ENCODE data around the gene COL4A2. TPM values are rescaled to one million over a fixed set of nuclear protein-coding genes. Genes with fewer than 3 reads are reported as not detected.
A peak's percentile ranks its signal among the peaks of the same experiment; 100 is the strongest.

COL4A2 gene
- total and polyA plus RNA-seq, 3 experiments from 2014 or later = not detected

- peaks cover 13 to 65% of the 10 kb centered on the region in 2 donors for H3K27me3 Mint-ChIP-seq
- ChIA-PET POLR2A (no interaction called here), CTCF (no interaction called here)
- Histone ChIP-seq H3K4me1 (ENCODE audit: insufficient read depth, low read length) (no peaks in the 10 kb centered on the region), H3K27me3 (ENCODE audit: insufficient read depth, low read length, poor library complexity, severe bottlenecking) (no peaks in the 10 kb centered on the region), H3K36me3 (ENCODE audit: insufficient read depth, low read length) (no peaks in the 10 kb centered on the region), H3K27ac (ENCODE audit: low read depth, low read length) (no peak overlapping the region), H3K9me3 (ENCODE audit: low read length) (no peaks in the 10 kb centered on the region), H3K4me3 (ENCODE audit: low read length) (no peak overlapping the region)
- no peaks in the 10 kb centered on the region for H3K36me3 Mint-ChIP-seq
- no peaks in the 10 kb centered on the region for H3K9me3 Mint-ChIP-seq
- H3K4me1 Mint-ChIP-seq = no peaks in the 10 kb centered on the region
- DNase-seq = no peak
- H3K4me3 Mint-ChIP-seq = no peak overlapping the region
- H3K27ac Mint-ChIP-seq = no peak overlapping the region
Observed at GRCh38 chr13:110399801-110400200, 92.7 kb downstream of the COL4A2 start.

DNA sequence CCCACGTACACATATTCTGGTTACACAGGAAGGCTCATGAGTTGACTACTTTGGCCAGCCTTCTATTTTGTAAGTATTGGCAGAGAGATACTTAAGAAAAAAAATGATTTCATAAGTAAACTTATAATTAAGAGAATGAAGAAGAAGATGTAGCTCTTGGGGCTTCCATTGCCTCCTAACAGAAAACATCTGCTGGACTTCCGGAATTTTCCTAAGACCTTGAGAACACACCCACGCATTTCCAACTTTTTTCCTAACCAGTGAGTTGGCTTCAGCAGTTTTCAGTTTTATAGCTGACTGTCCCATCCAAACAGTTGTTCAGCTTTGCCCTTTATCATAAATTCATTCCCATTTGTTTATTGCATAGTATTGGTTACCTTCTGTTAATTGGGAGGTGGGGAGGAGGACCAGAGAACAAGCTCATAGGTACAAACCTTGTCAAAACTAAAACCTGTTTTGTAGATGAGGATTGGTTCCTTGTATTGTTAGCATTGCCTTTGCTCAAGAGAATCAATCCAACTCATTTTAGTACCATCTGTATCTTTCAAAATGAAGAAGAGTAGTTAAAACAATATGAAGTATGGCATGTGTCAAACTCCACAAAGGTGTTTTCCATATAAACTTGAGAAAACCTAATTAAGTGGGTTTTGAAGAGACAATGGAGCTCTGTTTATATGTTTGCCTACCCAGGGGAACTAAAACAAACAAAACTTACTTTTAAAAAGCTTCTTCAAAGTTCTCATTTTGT, 93.9 kb downstream of the COL4A2 start:
- H3K9me3 Mint-ChIP-seq = no peaks in the 10 kb centered on the region

DNA sequence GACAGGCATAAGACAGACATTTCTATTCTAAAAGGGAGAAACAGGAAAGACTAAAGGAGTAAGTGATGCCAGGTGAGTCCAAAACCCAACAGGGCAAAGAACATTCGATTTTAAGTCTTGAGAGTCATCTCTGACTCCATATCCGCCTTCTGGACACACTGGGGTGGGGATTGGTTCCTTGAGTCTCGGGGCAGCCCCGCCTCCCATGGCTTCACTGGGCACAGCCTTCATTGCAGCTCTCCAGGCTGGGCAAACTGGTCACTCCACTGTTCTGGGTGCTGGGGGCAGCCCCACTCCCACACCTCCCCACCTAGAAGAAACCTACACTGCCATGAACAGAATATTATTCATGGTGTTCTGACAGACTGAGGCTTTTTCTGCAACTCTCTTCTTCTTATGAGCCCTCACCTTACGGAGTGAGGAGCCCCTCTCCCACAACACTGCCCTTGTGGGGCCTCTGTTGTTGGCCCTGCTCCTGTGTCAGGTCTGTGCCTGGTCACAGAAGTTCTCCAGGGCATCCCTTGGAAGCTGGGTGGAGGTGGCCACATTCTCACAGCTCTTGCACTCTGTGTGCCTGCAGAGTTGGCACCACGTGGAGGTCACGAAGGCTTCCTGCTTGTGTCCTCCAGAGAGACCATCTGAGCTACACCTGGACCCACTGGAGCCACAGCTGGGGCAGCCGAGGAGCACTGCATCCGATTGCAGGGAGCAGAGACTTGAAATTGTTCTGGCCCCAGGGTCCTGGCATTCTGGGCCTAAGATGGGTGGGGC, 95.4 kb downstream of the COL4A2 start:
- peaks cover 21 to 66% of the 10 kb centered on the region in 2 donors for H3K27me3 Mint-ChIP-seq
- no peak overlapping the region for H3K4me3 Mint-ChIP-seq
- ChIA-PET CTCF (no interaction called here), POLR2A (no interaction called here)
- no peak for DNase-seq
- H3K27ac ChIP-seq (ENCODE audit: low read depth, low read length) = no peak overlapping the region
- H3K27me3 ChIP-seq (ENCODE audit: insufficient read depth, low read length, poor library complexity, severe bottlenecking) = no peaks in the 10 kb centered on the region
- H3K9me3 ChIP-seq (ENCODE audit: low read length) = no peaks in the 10 kb centered on the region
- H3K27ac Mint-ChIP-seq = no peak overlapping the region
- H3K4me1 Mint-ChIP-seq = no peaks in the 10 kb centered on the region
- no peaks in the 10 kb centered on the region for H3K36me3 Mint-ChIP-seq
- H3K36me3 ChIP-seq (ENCODE audit: insufficient read depth, low read length) = no peaks in the 10 kb centered on the region
- H3K4me1 ChIP-seq (ENCODE audit: insufficient read depth, low read length) = no peaks in the 10 kb centered on the region
- no peaks in the 10 kb centered on the region for H3K9me3 Mint-ChIP-seq
- H3K4me3 ChIP-seq (ENCODE audit: low read length) = no peak overlapping the region

More for the DNA sequence above, 93.9 kb downstream of the COL4A2 start:
- H3K4me1 ChIP-seq (ENCODE audit: insufficient read depth, low read length) = no peaks in the 10 kb centered on the region
- DNase-seq = no peak
- ChIA-PET CTCF (no interaction called here), POLR2A (no interaction called here)
- Mint-ChIP-seq H3K27ac (no peak overlapping the region), H3K27me3 (peaks cover 16 to 69% of the 10 kb centered on the region in 2 donors), H3K36me3 (no peaks in the 10 kb centered on the region), H3K4me1 (no peaks in the 10 kb centered on the region), H3K4me3 (no peak overlapping the region)
- H3K27me3 ChIP-seq (ENCODE audit: insufficient read depth, low read length, poor library complexity, severe bottlenecking) = no peaks in the 10 kb centered on the region
- H3K9me3 ChIP-seq (ENCODE audit: low read length) = no peaks in the 10 kb centered on the region
- no peaks in the 10 kb centered on the region for H3K36me3 ChIP-seq (ENCODE audit: insufficient read depth, low read length)
- no peak overlapping the region for H3K27ac ChIP-seq (ENCODE audit: low read depth, low read length)
- no peak overlapping the region for H3K4me3 ChIP-seq (ENCODE audit: low read length)

DNA sequence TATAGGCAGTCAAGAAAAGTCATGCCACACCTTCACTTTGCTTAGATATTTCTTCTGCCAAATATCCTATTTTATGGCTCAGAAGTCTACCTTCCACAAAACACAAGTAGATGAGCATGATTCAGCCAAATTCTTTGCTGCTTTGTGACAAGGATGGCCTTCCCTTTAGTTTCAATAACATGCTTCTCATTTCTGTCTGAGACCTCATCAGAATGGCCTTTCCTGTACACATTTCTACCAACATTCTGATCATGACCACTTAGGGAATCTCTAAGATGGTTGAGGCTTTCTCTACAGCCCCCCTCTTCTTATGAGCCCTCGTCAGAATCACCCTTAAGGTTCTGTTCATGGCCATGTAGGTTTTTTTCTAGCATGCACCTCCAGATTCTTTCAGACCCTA, 96.2 kb downstream of the COL4A2 start:
- Histone ChIP-seq H3K4me1 (ENCODE audit: insufficient read depth, low read length) (no peaks in the 10 kb centered on the region), H3K36me3 (ENCODE audit: insufficient read depth, low read length) (no peaks in the 10 kb centered on the region), H3K27me3 (ENCODE audit: insufficient read depth, low read length, poor library complexity, severe bottlenecking) (no peaks in the 10 kb centered on the region), H3K9me3 (ENCODE audit: low read length) (no peaks in the 10 kb centered on the region), H3K27ac (ENCODE audit: low read depth, low read length) (no peak overlapping the region), H3K4me3 (ENCODE audit: low read length) (no peak overlapping the region)
- Mint-ChIP-seq H3K36me3 (no peaks in the 10 kb centered on the region), H3K4me1 (no peaks in the 10 kb centered on the region), H3K9me3 (no peaks in the 10 kb centered on the region), H3K27me3 (peaks cover 28 to 63% of the 10 kb centered on the region in 2 donors), H3K27ac (no peak overlapping the region), H3K4me3 (no peak overlapping the region)
- POLR2A ChIA-PET = no interaction called here
- DNase-seq = no peak
- CTCF ChIA-PET = no interaction called here

DNA sequence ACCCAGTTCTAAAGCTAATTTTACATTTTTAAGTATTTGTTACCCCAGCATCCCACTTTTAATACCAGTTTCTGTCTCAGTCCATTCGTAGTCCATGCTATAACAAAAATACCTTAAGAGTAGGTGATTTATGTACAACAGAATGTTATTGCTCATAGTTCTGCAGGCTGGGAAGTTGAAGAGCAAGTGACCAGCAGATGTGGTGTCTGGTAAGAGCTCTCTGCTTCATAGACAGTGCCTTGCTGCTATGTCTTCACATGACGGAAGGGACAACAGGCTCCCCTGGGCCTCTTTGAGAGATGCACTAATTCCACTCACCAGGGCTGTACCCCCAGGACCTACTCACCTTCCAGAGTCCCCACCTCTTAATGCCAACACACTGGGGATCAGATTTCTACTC, 96.6 kb downstream of the COL4A2 start:
- H3K4me1 Mint-ChIP-seq = no peaks in the 10 kb centered on the region
- Histone ChIP-seq H3K27me3 (ENCODE audit: insufficient read depth, low read length, poor library complexity, severe bottlenecking) (no peaks in the 10 kb centered on the region), H3K36me3 (ENCODE audit: insufficient read depth, low read length) (no peaks in the 10 kb centered on the region), H3K9me3 (ENCODE audit: low read length) (no peaks in the 10 kb centered on the region), H3K4me3 (ENCODE audit: low read length) (no peak overlapping the region), H3K27ac (ENCODE audit: low read depth, low read length) (no peak overlapping the region), H3K4me1 (ENCODE audit: insufficient read depth, low read length) (no peaks in the 10 kb centered on the region)
- no peak for DNase-seq
- peaks cover 30 to 60% of the 10 kb centered on the region in 2 donors for H3K27me3 Mint-ChIP-seq
- no peaks in the 10 kb centered on the region for H3K9me3 Mint-ChIP-seq
- H3K36me3 Mint-ChIP-seq = no peaks in the 10 kb centered on the region
- no peak overlapping the region for H3K4me3 Mint-ChIP-seq
- no peak overlapping the region for H3K27ac Mint-ChIP-seq
- ChIA-PET CTCF (no interaction called here), POLR2A (no interaction called here)

- CTCF ChIA-PET = no interaction called here
- Mint-ChIP-seq H3K27ac (no peak overlapping the region), H3K9me3 (no peaks in the 10 kb centered on the region), H3K4me3 (no peak overlapping the region), H3K27me3 (peaks cover 30 to 60% of the 10 kb centered on the region in 2 donors), H3K4me1 (no peaks in the 10 kb centered on the region), H3K36me3 (no peaks in the 10 kb centered on the region)
- no peak for DNase-seq
- no peaks in the 10 kb centered on the region for H3K9me3 ChIP-seq (ENCODE audit: low read length)
- H3K36me3 ChIP-seq (ENCODE audit: insufficient read depth, low read length) = no peaks in the 10 kb centered on the region
- H3K27ac ChIP-seq (ENCODE audit: low read depth, low read length) = no peak overlapping the region
- POLR2A ChIA-PET = no interaction called here
- no peaks in the 10 kb centered on the region for H3K4me1 ChIP-seq (ENCODE audit: insufficient read depth, low read length)
- H3K4me3 ChIP-seq (ENCODE audit: low read length) = no peak overlapping the region
- H3K27me3 ChIP-seq (ENCODE audit: insufficient read depth, low read length, poor library complexity, severe bottlenecking) = no peaks in the 10 kb centered on the region
Observed at GRCh38 chr13:110404321-110404720, 97.2 kb downstream of the COL4A2 start.

GRCh38 chr13:110405597-110406450, 98.7 kb downstream of the COL4A2 start:
- H3K9me3 Mint-ChIP-seq = no peaks in the 10 kb centered on the region
- H3K9me3 ChIP-seq (ENCODE audit: low read length) = no peaks in the 10 kb centered on the region
- H3K27ac Mint-ChIP-seq = no peak overlapping the region
- ChIA-PET POLR2A (no interaction called here), CTCF (no interaction called here)
- H3K27ac ChIP-seq (ENCODE audit: low read depth, low read length) = no peak overlapping the region
- H3K4me1 ChIP-seq (ENCODE audit: insufficient read depth, low read length) = no peaks in the 10 kb centered on the region
- H3K4me1 Mint-ChIP-seq = no peaks in the 10 kb centered on the region
- H3K36me3 Mint-ChIP-seq = no peaks in the 10 kb centered on the region
- H3K36me3 ChIP-seq (ENCODE audit: insufficient read depth, low read length) = no peaks in the 10 kb centered on the region
- peaks cover 30 to 61% of the 10 kb centered on the region in 2 donors for H3K27me3 Mint-ChIP-seq
- H3K4me3 ChIP-seq (ENCODE audit: low read length) = no peak overlapping the region
- H3K27me3 ChIP-seq (ENCODE audit: insufficient read depth, low read length, poor library complexity, severe bottlenecking) = no peaks in the 10 kb centered on the region
- no peak for DNase-seq
- H3K4me3 Mint-ChIP-seq = no peak overlapping the region

GRCh38 chr13:110407021-110407420, 99.9 kb downstream of the COL4A2 start:
- Mint-ChIP-seq H3K4me1 (no peaks in the 10 kb centered on the region), H3K36me3 (no peaks in the 10 kb centered on the region), H3K4me3 (no peak overlapping the region), H3K27ac (peak overlapping the region in 1 of 8 donors; percentile 13), H3K27me3 (peaks cover 28 to 67% of the 10 kb centered on the region in 2 donors), H3K9me3 (no peaks in the 10 kb centered on the region)
- Histone ChIP-seq H3K27me3 (ENCODE audit: insufficient read depth, low read length, poor library complexity, severe bottlenecking) (peaks cover 5% of the 10 kb centered on the region), H3K4me3 (ENCODE audit: low read length) (no peak overlapping the region), H3K36me3 (ENCODE audit: insufficient read depth, low read length) (no peaks in the 10 kb centered on the region), H3K4me1 (ENCODE audit: insufficient read depth, low read length) (no peaks in the 10 kb centered on the region), H3K27ac (ENCODE audit: low read depth, low read length) (no peak overlapping the region), H3K9me3 (ENCODE audit: low read length) (no peaks in the 10 kb centered on the region)
- DNase-seq = no peak
- POLR2A ChIA-PET = no interaction called here
- CTCF ChIA-PET = no interaction called here
